Liver (tissue), 9 donors: ENCODE results near the gene STING1. TPM values are rescaled to one million over a fixed set of nuclear protein-coding genes. Genes with fewer than 3 reads are reported as not detected.

Experiments
- DNase-seq: peaks from one replicate; pipeline ENCODE4 v3.0.0-alpha.2; 2017; ENCODE audit warnings: low spot score
- H3K27ac ChIP-seq, 2 donors: one replicate each; pipeline ENCODE4 v1.7.0; 2013; ENCODE audit warnings: inconsistent platforms in 2 of 2, low read length in 2 of 2, control low read depth in 1 of 2, low read depth in 1 of 2, mild to moderate bottlenecking in 1 of 2
- H3K27me3 ChIP-seq, 4 donors: one replicate each; pipeline versions ENCODE4 v1.6.1 to v1.7.0; 2013; ENCODE audit warnings: low read length in 3 of 4, inconsistent platforms in 1 of 4, mild to moderate bottlenecking in 1 of 4, moderate library complexity in 1 of 4; ENCODE audit not compliant: control insufficient read depth in 4 of 4, insufficient read depth in 4 of 4
- H3K36me3 ChIP-seq, 4 donors: one replicate each; pipeline versions ENCODE4 v1.6.1 to v1.7.0; 2013; ENCODE audit warnings: low read length in 3 of 4, mild to moderate bottlenecking in 3 of 4, low read depth in 1 of 4, moderate library complexity in 1 of 4; ENCODE audit not compliant: control insufficient read depth in 4 of 4, insufficient read depth in 3 of 4
- H3K4me1 ChIP-seq, 4 donors: one replicate each; pipeline versions ENCODE4 v1.6.1 to v1.7.0; 2013; ENCODE audit warnings: low read length in 3 of 4, mild to moderate bottlenecking in 3 of 4, moderate library complexity in 1 of 4; ENCODE audit not compliant: control insufficient read depth in 4 of 4, insufficient read depth in 4 of 4
- H3K4me3 ChIP-seq, 3 donors: one replicate each; pipeline versions ENCODE4 v1.6.1 to v1.7.0; 2013; ENCODE audit warnings: low read length in 3 of 3, control low read depth in 1 of 3, low read depth in 1 of 3, mild to moderate bottlenecking in 1 of 3
- H3K9ac ChIP-seq, 2 donors: one replicate each; pipeline ENCODE4 v1.7.0; 2013; ENCODE audit warnings: low read length in 2 of 2, mild to moderate bottlenecking in 2 of 2, moderate library complexity in 2 of 2, control low read depth in 1 of 2, low read depth in 1 of 2
- H3K9me3 ChIP-seq, 4 donors: one replicate each; pipeline versions ENCODE4 v1.6.1 to v1.7.0; 2013; ENCODE audit warnings: low read length in 3 of 4; ENCODE audit not compliant: control insufficient read depth in 4 of 4
- ATF3 ChIP-seq: IDR thresholded peaks from 2 replicates; pipeline ENCODE4 v1.6.1; 2016; ENCODE audit warnings: antibody characterized with exemption
- EGR1 ChIP-seq, 2 donors: IDR thresholded peaks; 2 replicates each; pipeline ENCODE4 v1.6.1; 2016 to 2018; ENCODE audit warnings: antibody characterized with exemption in 2 of 2, low read depth in 2 of 2
- FOXA2 ChIP-seq: IDR thresholded peaks from 2 replicates; pipeline ENCODE4 v1.6.1; 2016; ENCODE audit warnings: antibody characterized with exemption
- GABPA ChIP-seq, 2 donors: IDR thresholded peaks in 1 of 2; conservative IDR thresholded peaks in 1 of 2; 2 replicates each; pipeline ENCODE4 v1.6.1; 2016; ENCODE audit warnings: antibody characterized with exemption in 2 of 2, mild to moderate bottlenecking in 1 of 2, moderate library complexity in 1 of 2
- HNF4G ChIP-seq: IDR thresholded peaks from 2 replicates; pipeline ENCODE4 v1.6.1; 2016; ENCODE audit warnings: antibody characterized with exemption
- JUND ChIP-seq, 2 donors: IDR thresholded peaks; 2 replicates each; pipeline ENCODE4 v1.6.1; 2016; ENCODE audit warnings: antibody characterized with exemption in 2 of 2
- RAD21 ChIP-seq, 2 donors: IDR thresholded peaks; 2 replicates each; pipeline ENCODE4 v1.6.1; 2016; ENCODE audit warnings: antibody characterized with exemption in 2 of 2, mild to moderate bottlenecking in 2 of 2
- RXRA ChIP-seq, 2 donors: IDR thresholded peaks; 2 replicates each; pipeline ENCODE4 v1.6.1; 2017 to 2018; ENCODE audit warnings: antibody characterized with exemption in 2 of 2, mild to moderate bottlenecking in 1 of 2
- SP1 ChIP-seq: IDR thresholded peaks from 2 replicates; pipeline ENCODE4 v1.6.1; 2018; ENCODE audit warnings: antibody characterized with exemption, mild to moderate bottlenecking
- TAF1 ChIP-seq: conservative IDR thresholded peaks from 2 replicates; pipeline ENCODE4 v1.6.1; 2016; ENCODE audit warnings: antibody characterized with exemption, mild to moderate bottlenecking
- YY1 ChIP-seq: IDR thresholded peaks from 2 replicates; pipeline ENCODE4 v1.6.1; 2016; ENCODE audit warnings: antibody characterized with exemption, mild to moderate bottlenecking
- ZBTB33 ChIP-seq: IDR thresholded peaks from 2 replicates; pipeline ENCODE4 v1.6.1; 2016; ENCODE audit warnings: antibody characterized with exemption
- WGBS: extraction: QIAGEN DNeasy Blood & Tissue Kit; methylation state at CpG from one replicate; pipeline ENCODE4 v1.1.7; 2013; 5-methylcytosine and 5-hydroxymethylcytosine counted together
- polyA plus RNA-seq, 2 donors: library from polyadenylated mRNA; stranded (reverse) in 1 of 2; unstranded in 1 of 2; fragments of 200-250 nt in 1 of 2; fragments of >200 nt in 1 of 2; fragmentation: Nextera tagmentation in 1 of 2; extraction: Ambion mirVana in 1 of 2; gene quantifications; one replicate each; pipeline versions ENCODE4 v1.2.1 to v1.2.3, GENCODE V29; 2013 to 2015
- total RNA-seq, 2 donors: library from RNA; depleted of rRNA; stranded (reverse); fragments of >200 nt; gene quantifications; one replicate each; pipeline ENCODE4 v1.2.3, GENCODE V29; 2014
- TF ChIP-seq, protein P1 (sequence below): IDR thresholded peaks from 2 replicates; pipeline ENCODE4 v1.6.1; 2016; ENCODE audit warnings: antibody characterized with exemption, mild to moderate bottlenecking
- donor health status: healthy.
- donor health status: healthy.
- donor health status: healthy.
- donor health status: healthy.
- donor health status: healthy.

Gene STING1
- total and polyA plus RNA-seq, 4 donors: 6.3 to 13.6 (median 10.3) TPM

- TF ChIP-seq, protein P1, sequence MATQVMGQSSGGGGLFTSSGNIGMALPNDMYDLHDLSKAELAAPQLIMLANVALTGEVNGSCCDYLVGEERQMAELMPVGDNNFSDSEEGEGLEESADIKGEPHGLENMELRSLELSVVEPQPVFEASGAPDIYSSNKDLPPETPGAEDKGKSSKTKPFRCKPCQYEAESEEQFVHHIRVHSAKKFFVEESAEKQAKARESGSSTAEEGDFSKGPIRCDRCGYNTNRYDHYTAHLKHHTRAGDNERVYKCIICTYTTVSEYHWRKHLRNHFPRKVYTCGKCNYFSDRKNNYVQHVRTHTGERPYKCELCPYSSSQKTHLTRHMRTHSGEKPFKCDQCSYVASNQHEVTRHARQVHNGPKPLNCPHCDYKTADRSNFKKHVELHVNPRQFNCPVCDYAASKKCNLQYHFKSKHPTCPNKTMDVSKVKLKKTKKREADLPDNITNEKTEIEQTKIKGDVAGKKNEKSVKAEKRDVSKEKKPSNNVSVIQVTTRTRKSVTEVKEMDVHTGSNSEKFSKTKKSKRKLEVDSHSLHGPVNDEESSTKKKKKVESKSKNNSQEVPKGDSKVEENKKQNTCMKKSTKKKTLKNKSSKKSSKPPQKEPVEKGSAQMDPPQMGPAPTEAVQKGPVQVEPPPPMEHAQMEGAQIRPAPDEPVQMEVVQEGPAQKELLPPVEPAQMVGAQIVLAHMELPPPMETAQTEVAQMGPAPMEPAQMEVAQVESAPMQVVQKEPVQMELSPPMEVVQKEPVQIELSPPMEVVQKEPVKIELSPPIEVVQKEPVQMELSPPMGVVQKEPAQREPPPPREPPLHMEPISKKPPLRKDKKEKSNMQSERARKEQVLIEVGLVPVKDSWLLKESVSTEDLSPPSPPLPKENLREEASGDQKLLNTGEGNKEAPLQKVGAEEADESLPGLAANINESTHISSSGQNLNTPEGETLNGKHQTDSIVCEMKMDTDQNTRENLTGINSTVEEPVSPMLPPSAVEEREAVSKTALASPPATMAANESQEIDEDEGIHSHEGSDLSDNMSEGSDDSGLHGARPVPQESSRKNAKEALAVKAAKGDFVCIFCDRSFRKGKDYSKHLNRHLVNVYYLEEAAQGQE: no peak
- TF ChIP-seq HNF4G (no peak), EGR1 (IDR thresholded peaks at IDR 0.05; ENCODE audit: low read depth in 2 of 2) (no peak), RXRA (IDR thresholded peaks at IDR 0.05) (no peak), YY1 (no peak)
Observed at GRCh38 chr5:139473105-139473504, 9.5 kb downstream of the STING1 start (continued).

DNA sequence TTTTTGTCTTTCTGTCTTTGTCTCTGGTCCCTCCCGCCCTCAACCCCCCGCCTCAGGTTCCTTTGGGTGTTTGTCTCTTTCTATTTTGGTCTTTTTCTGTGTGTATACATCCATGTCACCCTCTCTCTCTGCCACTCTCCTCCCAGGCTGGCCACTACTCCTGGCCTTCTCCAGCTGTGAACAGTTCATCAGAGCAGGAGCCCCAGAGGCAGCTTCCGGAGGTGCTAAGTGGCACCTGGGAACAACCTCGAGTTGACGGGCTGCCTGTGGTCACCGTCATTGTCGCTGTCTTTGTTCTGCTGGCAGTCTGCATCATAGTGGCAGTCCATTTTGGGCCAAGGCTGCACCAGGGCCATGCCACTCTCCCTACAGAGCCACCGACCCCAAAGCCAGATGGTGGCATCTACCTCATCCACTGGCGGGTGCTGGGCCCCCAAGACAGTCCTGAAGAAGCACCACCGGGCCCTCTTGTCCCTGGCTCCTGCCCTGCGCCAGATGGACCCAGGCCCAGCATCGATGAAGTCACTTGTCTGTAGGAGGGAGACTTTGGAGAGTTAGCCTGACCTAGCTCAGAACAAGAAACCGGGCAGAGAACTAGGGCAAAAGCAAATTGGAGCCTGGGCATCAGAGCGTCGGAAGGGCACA is 10.1 kb downstream of the STING1 start:
- no peak overlapping the region for H3K9ac ChIP-seq
- peaks cover 0 to 5% (median 0%) of the 10 kb centered on the region in 4 donors for H3K4me1 ChIP-seq
- no peak overlapping the region for H3K27ac ChIP-seq

More for the DNA sequence above, 10.1 kb downstream of the STING1 start:
- no peak for TF ChIP-seq ZBTB33
- TF ChIP-seq RXRA (IDR thresholded peaks at IDR 0.05): no peak
- no peak for TF ChIP-seq ATF3
- TF ChIP-seq RAD21 (IDR thresholded peaks at IDR 0.05): no peak
- TF ChIP-seq EGR1 (IDR thresholded peaks at IDR 0.05; ENCODE audit: low read depth in 2 of 2): no peak
- no peak for TF ChIP-seq SP1
- TF ChIP-seq, protein P1: no peak
- no peak for TF ChIP-seq FOXA2
- TF ChIP-seq JUND (IDR thresholded peaks at IDR 0.05): no peak
- TF ChIP-seq GABPA (IDR thresholded peaks at IDR 0.05 in 1 of 2, conservative IDR thresholded peaks at IDR 0.05 in 1 of 2): no peak
- TF ChIP-seq HNF4G: no peak
- no peak for TF ChIP-seq TAF1
- no peaks in the 10 kb centered on the region for H3K9me3 ChIP-seq
- H3K36me3 ChIP-seq: no peaks in the 10 kb centered on the region
- H3K27me3 ChIP-seq: no peaks in the 10 kb centered on the region
- no peak overlapping the region for H3K4me3 ChIP-seq
- DNase-seq: no peak
- WGBS: 90% methylated on average over 15 of the region's 15 CpGs
